ENCODE results near the gene B3GNT5. TPM values are rescaled to one million over a fixed set of nuclear protein-coding genes. Genes with fewer than 3 reads are reported as not detected.

The B3GNT5 gene
- total and polyA plus RNA-seq, 2 experiments from 2014 or later, result 22.7 to 39.6 TPM

DNA sequence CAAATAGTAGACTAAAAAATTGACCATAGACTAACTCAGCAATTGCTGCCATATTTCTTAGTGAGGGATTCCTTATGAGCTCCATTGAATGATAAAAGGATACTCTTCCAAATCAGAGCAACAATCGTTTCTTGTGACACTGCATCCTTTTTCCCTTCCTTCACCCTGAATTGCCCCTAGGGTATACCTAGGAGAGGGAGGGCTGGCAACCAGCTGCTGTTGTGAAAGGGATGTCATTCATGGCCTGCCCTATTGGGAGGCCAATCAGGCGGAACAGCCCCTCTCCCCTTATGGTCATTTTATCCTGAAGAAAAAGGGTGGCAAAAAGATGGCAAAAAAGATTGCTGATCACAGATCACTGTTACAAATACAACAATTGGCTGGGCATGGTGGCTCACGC is 26.3 kb downstream of the B3GNT5 start:
- TF ChIP-seq, protein P1, sequence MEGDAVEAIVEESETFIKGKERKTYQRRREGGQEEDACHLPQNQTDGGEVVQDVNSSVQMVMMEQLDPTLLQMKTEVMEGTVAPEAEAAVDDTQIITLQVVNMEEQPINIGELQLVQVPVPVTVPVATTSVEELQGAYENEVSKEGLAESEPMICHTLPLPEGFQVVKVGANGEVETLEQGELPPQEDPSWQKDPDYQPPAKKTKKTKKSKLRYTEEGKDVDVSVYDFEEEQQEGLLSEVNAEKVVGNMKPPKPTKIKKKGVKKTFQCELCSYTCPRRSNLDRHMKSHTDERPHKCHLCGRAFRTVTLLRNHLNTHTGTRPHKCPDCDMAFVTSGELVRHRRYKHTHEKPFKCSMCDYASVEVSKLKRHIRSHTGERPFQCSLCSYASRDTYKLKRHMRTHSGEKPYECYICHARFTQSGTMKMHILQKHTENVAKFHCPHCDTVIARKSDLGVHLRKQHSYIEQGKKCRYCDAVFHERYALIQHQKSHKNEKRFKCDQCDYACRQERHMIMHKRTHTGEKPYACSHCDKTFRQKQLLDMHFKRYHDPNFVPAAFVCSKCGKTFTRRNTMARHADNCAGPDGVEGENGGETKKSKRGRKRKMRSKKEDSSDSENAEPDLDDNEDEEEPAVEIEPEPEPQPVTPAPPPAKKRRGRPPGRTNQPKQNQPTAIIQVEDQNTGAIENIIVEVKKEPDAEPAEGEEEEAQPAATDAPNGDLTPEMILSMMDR (IDR thresholded peaks at IDR 0.05; ENCODE audit: poor library complexity), result no peak
- TF ChIP-seq EZH2phosphoT487 (IDR thresholded peaks at IDR 0.05; ENCODE audit: low read depth, severe bottlenecking, unreplicated experiment) (no peak), EZH2 (IDR thresholded peaks at IDR 0.05; ENCODE audit: borderline replicate concordance) (no peak)
- no peak overlapping the region for H3K4me2 ChIP-seq
- H4K20me1 ChIP-seq (ENCODE audit: insufficient read depth, poor library complexity, severe bottlenecking), result no peaks in the 10 kb centered on the region
- H3K27me3 ChIP-seq, result no peaks in the 10 kb centered on the region
- no peak for DNase-seq (ENCODE audit: low spot score)
- no peak overlapping the region for H3K27ac ChIP-seq
- no peaks in the 10 kb centered on the region for H3K36me3 ChIP-seq (replicated peaks; ENCODE audit: insufficient read depth, low read depth)
- no peak overlapping the region for H2AFZ ChIP-seq
- WGBS (ENCODE audit: low lambda C conversion rate, missing lambda C conversion rate), result 88% methylated on average over 3 of the region's 3 CpGs
- H3K9me2 ChIP-seq (replicated peaks; ENCODE audit: insufficient read depth), result no peaks in the 10 kb centered on the region
- no peak overlapping the region for H3K4me3 ChIP-seq
- H3K9me3 ChIP-seq (ENCODE audit: low read depth), result no peaks in the 10 kb centered on the region
- no peaks in the 10 kb centered on the region for H3K4me1 ChIP-seq (ENCODE audit: insufficient read depth)
- peaks cover 5% of the 10 kb centered on the region for H3K79me2 ChIP-seq

DNA sequence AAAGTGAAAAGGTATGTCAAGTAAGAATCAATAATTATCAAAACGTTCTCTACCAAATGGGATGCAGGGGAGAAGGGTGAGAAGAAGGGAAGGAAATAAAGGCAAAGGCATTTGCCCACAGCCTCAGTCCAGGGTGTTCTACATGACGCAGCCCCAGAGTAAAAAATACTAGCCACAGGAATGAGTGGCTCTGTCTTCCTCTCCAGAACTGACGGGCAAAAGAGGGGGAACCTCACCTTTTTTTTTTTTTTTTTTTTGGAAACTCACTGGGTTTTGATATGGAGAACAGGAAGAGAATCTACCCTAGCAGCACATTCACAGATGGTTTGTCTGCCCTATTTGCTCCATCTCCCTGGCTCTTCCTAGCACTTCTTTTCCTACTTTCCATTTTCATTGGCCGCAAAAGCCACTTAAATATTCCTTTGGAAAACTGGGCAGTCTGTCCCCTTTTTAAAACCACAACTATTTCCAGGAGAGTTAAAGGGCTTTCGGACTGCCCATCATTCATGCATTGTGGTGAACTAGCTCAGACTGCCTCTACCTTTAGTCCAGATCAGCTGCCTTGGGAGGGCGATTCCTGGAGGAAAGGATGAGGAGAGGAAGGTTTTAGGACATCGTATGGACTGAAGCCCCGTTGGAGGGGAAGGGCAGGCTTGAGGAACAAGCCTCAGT is 28.2 kb downstream of the B3GNT5 start:
- TF ChIP-seq EZH2 (IDR thresholded peaks at IDR 0.05; ENCODE audit: borderline replicate concordance), result no peak
- TF ChIP-seq EZH2phosphoT487 (IDR thresholded peaks at IDR 0.05; ENCODE audit: low read depth, severe bottlenecking, unreplicated experiment), result no peak
- TF ChIP-seq, protein P1 (IDR thresholded peaks at IDR 0.05; ENCODE audit: poor library complexity), result no peak
- Histone ChIP-seq H3K36me3 (replicated peaks; ENCODE audit: insufficient read depth, low read depth) (no peaks in the 10 kb centered on the region), H3K9me3 (ENCODE audit: low read depth) (no peaks in the 10 kb centered on the region), H3K9me2 (replicated peaks; ENCODE audit: insufficient read depth) (no peaks in the 10 kb centered on the region), H3K4me2 (no peak overlapping the region), H2AFZ (no peak overlapping the region), H3K79me2 (no peaks in the 10 kb centered on the region), H3K27me3 (no peaks in the 10 kb centered on the region), H3K4me3 (no peak overlapping the region), H4K20me1 (ENCODE audit: insufficient read depth, poor library complexity, severe bottlenecking) (no peaks in the 10 kb centered on the region), H3K4me1 (ENCODE audit: insufficient read depth) (peaks cover 3% of the 10 kb centered on the region), H3K27ac (no peak overlapping the region)
- WGBS (ENCODE audit: low lambda C conversion rate, missing lambda C conversion rate), result 83% methylated on average over 8 of the region's 8 CpGs
- no peak for DNase-seq (ENCODE audit: low spot score)

DNA sequence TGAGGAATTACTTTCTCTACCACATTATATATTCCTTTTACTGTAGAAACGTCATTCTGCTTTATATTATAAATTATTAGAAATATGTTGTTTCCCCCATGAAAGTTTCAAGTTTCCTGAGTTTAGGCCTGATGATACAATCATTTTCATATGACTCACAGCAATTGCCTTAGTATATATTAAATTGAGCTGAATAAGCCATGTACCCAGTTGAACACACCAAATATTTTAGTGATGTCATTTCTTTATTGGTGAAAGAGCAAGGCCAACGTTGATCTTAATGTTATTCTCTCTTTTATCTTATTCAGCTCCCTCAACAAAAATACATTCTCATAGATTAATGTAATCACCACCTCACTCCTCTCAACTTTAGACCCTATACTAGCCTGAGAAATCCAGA is 30.8 kb downstream of the B3GNT5 start:
- no peaks in the 10 kb centered on the region for H3K9me2 ChIP-seq (replicated peaks; ENCODE audit: insufficient read depth)
- no peak overlapping the region for H3K4me2 ChIP-seq
- no peak for TF ChIP-seq EZH2 (IDR thresholded peaks at IDR 0.05; ENCODE audit: borderline replicate concordance)
- TF ChIP-seq EZH2phosphoT487 (IDR thresholded peaks at IDR 0.05; ENCODE audit: low read depth, severe bottlenecking, unreplicated experiment), result no peak
- TF ChIP-seq, protein P1 (IDR thresholded peaks at IDR 0.05; ENCODE audit: poor library complexity), result no peak
- H3K4me1 ChIP-seq (ENCODE audit: insufficient read depth), result peaks cover 3% of the 10 kb centered on the region
- H3K79me2 ChIP-seq, result no peaks in the 10 kb centered on the region
- no peak overlapping the region for H3K27ac ChIP-seq
- no peaks in the 10 kb centered on the region for H3K9me3 ChIP-seq (ENCODE audit: low read depth)
- WGBS (ENCODE audit: low lambda C conversion rate, missing lambda C conversion rate), result 84% methylated on average over 2 of the region's 2 CpGs
- no peak overlapping the region for H2AFZ ChIP-seq
- DNase-seq (ENCODE audit: low spot score), result no peak
- H3K36me3 ChIP-seq (replicated peaks; ENCODE audit: insufficient read depth, low read depth), result no peaks in the 10 kb centered on the region
- H3K4me3 ChIP-seq, result no peak overlapping the region
- H3K27me3 ChIP-seq, result no peaks in the 10 kb centered on the region
- H4K20me1 ChIP-seq (ENCODE audit: insufficient read depth, poor library complexity, severe bottlenecking), result no peaks in the 10 kb centered on the region

All from hepatocyte (in vitro differentiated cells).